HG02973 (cell line): ENCODE results near the gene ME2.
A peak's percentile ranks its signal among the peaks of the same experiment; 100 is the strongest.
"Not testable (repeated sequence)": the region's sequence is repeated elsewhere in the genome, so short reads cannot be mapped to it uniquely, and the experiment has no call there.

Source experiments
- ATAC-seq: cut with Tn5 transposase; IDR thresholded peaks from one replicate; pipeline ENCODE4 v1.9.1; 2021; ENCODE audit warnings: moderate library complexity; ENCODE audit not compliant: unreplicated experiment

Gene ME2

DNA sequence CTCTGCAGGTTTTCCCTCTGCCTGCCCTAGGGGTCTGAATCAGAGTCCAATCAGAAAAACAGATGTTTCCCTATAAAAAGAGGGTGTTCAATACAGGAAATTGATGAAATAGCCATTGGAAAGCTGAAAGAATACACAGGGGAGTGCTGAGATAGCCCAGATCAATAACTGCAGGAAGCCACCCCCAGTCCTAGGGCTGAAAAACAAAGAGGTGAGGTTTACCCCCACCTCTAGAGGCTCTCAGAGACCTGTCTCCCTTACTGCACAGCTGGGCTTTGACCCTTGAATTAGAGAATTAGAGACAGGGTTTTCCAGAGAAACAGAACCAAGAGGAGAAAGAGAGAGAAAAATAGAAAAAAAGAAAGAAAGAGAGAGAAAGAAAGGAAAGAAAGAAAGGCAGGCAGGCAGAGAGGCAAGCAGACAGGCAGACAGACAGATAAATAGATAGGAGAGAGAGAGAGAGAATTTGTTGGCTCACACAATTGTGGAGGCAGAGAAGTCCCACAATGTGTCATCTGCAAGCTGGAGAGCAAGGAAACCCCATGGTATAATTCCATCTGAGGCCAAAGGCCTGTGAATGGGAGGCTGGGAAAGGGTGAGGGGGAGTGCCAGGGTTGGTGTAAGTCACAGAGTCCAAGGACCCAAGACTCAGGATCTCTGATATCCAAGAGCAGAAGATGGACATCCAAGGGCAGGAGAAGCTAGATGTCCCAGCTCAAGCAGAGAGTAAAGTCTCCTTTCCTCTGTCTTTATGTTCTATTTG, 18.9 kb upstream of the ME2 start:
- ATAC-seq: no peak

DNA sequence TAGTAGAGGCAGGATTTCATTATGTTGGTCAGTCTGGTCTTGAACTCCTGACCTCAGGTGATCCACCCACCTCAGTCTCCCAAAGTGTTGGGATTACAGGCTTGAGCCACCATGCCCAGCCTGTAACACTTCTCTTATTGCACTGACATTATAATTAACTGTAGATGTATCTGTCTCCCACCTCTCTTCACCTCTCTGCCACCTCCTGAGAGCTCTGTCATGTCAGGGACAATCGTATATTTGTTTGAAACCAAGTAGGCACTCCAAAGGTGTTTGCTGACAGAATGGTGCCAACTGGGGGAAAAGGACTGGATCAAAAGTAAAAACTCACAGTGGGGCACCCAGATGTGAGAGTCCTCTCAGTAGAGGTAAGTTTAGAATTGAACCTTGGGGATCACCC, 17.3 kb upstream of the ME2 start:
- no peak for ATAC-seq

DNA sequence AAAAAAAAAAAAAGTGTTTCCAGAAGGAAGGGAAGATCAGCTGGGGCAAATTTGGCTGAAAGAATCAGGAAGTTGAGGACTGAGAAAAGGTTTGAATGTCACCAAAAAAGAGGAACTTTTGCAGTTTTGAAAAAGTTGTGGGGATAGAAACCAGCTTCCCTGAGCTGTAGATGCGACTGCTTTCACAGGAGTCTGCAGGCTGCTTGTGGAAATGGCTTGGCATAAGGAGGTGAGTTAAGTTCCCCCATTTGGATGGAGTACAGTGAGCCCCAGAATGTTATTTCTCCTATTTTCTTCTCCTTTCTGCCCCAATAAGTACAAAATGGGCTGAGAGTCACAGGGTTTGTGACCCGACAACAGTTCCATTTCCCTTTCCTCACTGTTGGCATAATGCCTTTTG, 16.5 kb upstream of the ME2 start:
- no peak for ATAC-seq

DNA sequence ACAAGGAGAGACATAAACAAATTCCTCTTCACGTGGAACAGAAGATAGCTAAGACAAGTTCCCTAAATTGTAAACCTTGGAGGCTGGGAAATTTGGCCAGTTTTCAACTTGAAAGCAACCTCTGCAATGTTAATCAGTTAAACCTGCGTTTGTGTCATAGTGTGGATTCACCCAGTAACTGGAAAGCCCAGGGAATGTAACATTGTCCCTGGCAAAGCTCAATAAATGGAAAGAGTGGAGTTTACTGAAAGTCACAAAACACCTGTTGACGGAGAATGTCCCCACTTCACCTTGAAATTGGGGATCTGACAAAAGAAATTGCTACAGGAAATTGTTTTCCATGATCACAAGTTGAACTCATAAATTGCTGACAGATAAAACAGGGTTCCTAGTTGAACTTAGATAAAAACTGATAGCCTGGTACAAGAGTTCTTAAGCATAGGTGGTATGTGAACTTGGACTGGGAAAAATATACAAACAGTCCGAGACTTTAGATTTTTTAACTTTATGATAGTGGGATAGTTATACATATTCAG, 15.0 kb upstream of the ME2 start:
- ATAC-seq: no peak

DNA sequence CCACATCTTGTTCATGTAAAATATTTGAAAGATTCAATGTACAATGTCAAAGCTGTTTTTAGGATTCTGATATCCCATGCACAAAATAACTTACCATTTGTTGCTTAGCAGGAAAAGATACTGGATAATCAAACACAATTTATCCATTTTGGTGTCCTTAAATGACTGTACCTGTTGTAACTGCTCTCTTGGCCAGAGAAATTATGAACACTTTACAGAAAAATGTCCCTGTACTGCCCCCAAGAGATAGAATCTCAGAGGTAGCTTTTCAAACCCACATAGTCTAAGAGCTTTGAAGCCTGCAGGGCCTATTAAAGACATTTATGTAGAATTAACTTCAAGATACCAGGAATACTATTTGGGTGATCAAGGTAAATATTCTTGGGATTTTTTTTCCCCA, 12.2 kb upstream of the ME2 start:
- ATAC-seq: no peak

DNA sequence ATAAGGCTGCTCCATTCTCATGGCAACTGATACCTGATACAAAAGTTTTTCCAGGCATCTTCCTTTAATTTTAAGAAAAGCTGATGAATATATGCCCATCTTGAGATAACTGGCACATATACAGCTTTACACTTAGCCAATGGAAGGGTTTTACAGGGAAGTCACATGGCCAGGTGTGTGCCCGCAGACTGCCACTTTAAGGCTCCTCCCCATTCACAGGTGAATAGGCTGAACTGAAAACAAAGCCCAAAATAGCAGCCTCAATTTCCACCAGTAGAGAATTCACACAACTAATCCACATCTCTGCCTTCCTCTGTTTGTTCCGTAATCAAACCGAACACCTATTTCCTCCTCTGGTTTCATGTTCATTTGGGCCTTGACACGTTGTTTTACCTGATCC, 9.8 kb upstream of the ME2 start:
- ATAC-seq: no peak

DNA sequence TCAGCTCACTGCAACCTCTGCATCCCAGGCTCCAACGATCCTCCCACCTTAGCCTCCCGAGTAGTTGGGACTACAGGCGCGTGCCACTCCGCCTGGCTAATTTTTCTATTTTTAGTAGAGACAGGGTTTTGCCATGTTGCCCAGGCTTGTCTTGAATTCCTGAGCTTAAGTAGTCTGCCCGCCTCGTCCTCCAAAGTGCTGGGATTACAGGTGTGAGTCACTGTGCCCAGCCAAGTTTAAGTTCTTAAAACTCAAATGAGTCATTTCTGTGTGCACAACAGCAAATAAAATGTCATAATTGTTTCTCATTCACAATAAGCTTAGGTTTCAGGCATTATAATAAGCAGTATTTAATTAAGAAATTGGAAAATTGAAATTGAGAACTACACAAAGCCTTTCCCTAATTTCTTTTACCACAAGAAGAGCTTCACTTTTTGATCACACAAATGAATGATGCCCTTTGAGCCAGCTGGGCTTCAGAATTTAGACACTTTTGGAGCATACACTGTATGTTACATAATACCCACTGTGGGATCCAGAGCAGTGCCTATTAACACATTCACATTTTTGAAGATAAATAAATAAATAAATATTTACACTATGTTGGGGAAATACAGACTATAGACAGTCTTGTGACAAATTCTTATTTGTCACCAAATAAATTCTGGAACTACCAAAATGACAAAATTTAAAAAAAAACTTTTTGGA, 8.6 kb upstream of the ME2 start:
- ATAC-seq: no peak

DNA sequence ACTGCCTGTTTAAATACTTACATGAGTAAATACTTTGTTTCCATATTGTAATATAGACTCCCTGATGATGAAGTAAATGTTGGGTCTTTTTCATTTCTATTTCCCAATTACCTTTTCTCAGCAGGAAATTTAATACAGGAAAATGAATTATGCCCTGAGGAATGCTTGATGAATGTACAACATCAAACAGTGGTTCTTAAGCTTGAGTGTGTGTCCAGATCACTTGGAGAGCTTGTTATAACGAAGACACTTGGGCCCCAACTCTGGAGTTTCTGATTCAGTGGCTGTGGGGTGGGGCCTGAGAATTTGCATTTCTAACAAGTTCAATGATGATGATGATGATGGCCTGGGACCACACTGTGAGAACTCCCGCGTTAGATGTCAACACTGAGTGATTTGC, 7.1 kb upstream of the ME2 start:
- no peak for ATAC-seq

DNA sequence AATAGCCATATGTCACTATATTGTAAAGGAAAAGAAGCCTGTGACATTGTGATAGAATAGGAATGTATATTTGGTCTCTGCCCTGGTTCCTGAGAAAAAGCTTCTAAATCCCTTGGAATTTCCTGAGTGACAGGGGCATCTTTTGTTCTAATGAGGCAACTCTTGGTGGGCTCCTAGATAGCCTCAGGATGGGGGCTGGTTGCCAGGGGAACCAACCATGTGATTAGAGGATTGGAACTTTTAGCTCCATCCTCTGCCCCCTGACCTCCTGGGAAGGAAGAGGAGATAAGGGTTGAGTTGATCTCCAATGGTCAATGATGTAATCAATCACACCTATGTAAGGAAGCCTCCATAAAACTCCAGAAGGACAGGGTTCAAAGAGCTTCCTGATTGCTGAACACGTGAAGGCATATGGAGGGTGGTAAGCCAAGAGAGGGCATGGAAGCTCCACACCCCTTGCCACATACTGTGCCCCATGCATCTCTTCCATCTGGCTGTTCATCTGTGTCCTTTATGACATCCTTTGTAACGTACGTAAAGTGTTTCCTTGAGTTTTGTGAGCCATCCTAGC, 2.9 kb upstream of the ME2 start:
- no peak for ATAC-seq

DNA sequence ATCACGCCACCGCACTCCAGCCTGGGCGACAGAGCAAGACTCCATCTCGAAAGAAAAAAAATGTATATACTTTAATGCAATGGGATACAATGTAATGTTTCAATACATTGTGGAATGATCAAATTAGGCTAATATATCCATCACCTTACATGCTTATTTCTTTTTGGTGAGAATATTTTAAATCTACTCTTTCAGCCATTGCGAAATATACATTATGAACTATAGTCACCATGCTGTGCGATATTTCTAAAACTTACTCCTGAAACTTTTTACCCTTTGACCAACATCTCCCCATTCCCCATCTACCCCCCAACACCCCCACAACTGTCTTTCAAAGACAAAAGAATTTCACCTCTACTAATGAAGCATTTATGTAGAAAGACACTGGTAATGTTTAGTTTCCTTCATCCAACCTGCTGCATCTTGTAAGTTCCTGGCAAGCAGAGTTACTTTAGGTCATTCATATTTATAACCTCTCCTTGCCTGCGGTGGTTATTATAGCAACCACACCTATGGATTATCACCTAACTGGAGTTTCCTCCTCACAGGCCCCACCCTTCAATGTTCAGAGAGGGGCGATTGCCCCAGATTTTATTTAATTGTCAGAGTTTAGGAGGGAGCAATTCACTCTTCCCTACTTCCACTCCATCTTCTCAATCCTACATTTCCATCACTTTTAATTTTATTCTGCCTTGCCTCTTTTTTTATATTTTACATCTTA, 1.2 kb upstream of the ME2 start:
- no peak for ATAC-seq

DNA sequence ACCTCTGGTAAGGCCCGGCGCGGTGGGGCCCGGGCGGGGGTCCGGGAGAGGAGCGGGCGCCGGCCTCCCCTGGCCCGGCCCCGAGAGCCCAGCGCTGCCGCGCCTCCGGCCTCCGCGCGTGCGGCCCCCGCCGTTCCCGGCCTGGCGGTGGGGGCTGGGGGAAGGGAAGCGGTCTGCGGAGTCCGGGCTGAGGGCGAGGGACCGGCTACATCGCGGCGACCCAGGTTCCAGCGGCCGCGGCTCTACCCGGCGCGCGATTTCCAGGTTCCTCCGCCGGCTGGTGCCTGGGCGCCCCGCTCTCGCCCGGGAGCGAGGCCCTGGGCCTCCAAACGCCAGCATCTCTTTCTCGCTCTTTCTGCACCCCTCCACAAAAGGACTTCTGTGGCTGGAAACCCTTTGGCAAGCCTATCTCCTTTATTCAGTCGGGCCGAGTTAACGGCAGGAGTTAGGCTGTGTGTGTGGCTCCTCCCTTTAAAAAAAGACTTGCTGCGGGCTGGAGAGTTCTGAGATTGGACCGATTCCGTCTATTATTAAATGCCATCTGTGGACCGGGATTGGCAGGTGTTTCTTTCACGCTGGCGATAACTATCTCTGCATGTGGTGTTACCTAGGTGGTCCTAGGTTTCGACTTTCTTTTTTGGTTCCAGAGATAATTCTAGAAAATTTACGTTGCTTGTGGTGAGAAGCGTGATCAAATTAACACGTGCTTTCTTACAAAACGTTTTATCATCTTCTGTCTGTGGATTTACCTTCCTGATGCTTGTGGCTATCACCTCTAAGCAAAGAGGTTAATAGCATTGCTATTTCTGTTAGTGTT, 592 bp downstream of the ME2 start:
- peak; percentile 22 for ATAC-seq

DNA sequence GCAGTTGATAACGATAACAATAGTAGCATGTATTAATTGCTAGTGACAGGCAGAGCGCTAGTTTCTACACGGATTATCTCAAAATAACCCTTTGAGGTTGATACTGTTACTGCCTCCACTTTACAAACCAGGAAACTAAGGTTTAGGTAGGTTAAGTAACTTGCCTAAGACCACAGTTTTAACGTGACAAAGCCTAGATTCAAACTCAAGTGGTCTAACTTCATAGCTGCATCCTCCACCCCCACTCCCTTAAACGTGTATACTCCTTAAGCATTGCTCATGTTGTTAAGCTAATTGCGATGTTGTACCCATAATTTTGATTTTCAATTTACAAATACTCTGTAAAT, 1.2 kb downstream of the ME2 start:
- ATAC-seq: no peak

DNA sequence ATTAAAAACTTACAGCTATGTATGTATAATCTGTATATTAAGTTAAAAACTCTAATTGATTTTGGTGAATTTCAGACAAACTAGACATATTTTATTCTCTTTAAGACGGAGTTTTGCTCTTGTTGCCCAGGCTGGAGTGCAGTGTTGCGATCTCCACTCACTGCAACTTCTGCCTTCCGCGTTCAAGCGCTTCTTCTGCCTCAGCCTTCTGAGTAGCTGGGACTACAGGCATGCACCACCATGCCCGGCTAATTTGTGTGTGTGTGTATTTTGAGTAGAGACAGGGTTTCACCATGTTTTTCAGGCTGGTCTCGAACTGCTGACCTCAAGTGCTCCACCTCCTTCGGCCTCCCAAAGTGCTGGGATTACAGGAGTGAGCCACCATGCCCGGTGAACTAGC, 2.0 kb downstream of the ME2 start:
- ATAC-seq: not testable (repeated sequence)

DNA sequence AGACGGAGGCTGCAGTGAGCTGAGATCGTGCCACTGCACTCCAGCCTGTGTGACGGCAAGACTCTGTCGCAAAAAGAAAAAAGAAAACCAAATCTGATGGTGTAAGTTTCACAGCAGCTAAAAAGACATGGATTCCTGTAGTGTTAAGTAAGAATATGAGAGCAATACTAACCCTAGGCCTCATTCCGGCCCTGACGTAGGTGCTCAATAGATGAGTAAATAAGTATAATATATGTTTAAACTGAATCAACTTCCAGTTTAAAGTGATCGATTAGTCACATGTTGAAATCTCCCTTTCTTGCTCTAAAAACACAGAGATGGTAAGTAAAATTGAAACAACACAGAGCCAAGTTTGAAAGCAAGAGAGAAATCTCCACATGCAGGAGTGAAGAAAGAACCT, 8.0 kb downstream of the ME2 start:
- ATAC-seq: no peak

DNA sequence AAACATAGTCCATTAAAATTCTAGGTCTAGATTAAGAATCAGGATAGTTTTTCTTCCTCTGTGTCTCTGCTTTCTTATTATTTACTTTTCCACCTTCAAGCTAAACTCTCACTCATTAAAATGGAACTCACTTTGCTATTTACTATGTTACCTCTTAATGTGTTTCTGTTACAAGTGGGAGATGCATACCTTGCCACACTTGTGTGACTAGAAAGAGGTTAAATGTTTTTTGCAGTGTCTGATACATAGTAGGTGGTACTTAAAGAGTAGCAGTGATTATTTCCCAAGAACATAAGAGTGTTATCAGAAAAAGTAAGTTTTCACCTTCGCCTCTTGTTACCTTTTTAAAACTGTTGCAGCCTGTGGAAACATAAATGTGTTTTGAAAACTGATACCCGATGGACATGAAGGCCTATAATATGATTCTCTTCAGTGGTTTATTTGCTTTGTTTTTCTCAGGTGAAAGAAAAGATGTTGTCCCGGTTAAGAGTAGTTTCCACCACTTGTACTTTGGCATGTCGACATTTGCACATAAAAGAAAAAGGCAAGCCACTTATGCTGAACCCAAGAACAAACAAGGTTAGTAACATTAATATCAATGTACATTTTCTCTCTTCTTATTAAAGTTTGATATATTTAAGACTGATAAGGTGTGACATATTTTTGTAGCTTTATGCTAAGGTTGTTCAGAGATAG, 16.6 kb downstream of the ME2 start:
- no peak for ATAC-seq

DNA sequence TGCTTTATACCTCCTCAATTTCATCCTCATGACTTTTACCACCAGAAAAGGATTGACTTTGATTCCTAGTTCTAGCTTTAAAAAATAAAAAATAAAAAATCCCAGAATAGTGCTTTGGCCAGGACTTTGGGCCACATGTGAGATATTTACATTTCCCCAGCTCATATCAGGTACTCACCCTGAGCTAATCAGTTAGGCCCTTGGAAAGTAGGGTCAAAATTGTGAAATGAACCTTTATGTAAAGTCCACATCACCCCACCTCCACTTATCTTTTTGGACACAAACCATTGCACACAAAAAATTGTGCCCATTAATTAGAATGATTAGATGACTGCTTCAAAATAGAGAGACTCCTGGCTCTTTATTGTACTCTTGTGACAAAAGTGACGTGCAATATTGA, 17.2 kb downstream of the ME2 start:
- ATAC-seq: no peak

DNA sequence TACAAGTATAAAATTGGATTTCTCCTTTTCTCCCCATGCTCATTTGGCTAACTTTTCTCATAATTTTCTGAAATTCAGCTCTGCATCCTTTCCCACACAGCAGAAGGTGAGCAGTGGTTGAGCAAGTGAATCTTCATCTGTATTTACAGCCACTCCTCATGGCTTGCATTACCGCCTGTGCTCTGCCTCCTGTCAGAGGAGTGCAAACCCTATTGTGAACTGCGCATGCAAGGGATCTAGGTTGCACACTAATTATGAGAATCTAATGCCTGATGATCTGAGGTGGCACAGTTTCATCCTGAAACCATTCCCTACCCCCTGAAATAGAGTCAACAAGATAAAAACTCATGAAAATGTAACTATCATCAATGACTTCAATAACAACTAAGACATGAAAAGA, 20.0 kb downstream of the ME2 start:
- ATAC-seq: no peak

DNA sequence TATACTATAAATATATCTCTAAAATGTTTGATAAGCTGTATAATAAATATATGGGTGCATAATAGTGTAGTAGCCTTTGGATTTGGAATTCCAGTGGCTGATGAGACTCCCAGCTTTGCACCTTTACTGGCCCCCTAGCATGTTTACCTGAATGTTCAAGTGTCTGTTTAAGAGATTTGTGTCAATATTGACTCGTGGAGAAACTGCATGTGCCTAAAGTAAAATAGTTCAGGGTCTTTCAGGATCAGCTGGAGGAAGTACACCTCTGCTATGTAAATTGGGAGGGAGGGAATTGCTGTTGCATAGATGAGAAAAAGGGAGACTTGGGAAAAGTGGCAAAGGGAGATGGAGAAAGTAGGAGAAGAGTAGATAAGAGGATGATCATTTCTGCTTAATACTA, 23.9 kb downstream of the ME2 start:
- no peak for ATAC-seq

DNA sequence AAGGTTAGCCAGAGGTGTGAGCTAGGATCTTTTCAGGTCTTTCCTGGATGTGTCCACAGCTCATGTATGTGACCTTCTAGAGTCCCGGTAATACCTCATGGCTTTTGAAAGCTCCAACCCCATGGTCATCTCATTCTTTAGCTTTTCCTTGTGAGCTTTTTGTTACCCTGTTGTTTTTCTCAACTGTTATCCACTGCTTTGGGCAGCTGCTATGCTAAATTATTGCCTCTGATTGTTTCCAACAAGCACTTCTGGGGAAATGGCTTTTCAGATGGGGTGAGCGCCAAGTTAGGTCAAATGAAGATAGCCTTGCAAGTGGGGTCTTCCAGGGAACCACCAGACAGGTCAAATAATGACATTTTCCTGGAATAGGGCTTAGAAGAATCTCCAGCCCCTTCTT, 27.9 kb downstream of the ME2 start:
- no peak for ATAC-seq

DNA sequence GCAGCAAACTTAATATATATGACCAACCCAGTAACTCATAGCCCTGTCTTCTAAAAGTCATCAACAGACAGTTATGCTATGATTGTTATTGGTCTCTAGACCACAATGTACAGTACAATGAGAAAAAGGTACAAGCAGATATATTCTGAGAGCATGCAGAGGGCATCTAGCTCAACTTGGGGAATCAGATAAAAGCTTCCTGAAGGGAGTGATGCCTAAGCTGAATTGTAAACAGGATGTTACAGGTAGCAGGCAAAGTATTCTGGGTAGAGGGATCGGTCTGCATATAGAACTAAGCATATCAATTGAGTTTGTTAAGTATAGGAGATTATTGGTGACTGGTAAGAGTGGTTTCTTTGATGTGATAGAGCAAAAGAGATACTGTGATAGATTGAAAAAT, 30.3 kb downstream of the ME2 start:
- no peak for ATAC-seq
